ENCODE results near the gene SYDE2.
"Not testable (repeated sequence)": the region's sequence is repeated elsewhere in the genome, so short reads cannot be mapped to it uniquely, and the experiment has no call there.

Gene SYDE2

DNA sequence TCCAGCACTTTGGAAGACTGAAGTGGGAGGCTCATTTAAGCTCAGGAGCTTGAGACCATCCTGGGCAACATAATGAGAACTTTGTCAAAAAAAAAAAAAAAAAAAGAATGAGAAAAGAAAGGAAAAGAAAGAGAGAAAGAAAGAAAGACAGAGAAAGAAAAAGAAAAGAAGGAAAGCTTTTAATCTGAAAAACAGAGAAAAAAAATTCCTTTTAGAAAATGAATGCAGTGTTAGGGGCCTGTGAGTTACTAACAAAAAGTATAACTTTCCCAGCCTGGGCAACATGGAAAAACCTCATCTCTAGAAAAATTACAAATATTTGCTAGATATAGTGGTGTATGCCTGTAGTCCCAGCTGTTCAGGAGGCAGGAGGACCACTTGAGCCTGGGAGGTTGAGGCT lies 15.9 kb upstream of the SYDE2 start:
- DNase-seq, result no peak

DNA sequence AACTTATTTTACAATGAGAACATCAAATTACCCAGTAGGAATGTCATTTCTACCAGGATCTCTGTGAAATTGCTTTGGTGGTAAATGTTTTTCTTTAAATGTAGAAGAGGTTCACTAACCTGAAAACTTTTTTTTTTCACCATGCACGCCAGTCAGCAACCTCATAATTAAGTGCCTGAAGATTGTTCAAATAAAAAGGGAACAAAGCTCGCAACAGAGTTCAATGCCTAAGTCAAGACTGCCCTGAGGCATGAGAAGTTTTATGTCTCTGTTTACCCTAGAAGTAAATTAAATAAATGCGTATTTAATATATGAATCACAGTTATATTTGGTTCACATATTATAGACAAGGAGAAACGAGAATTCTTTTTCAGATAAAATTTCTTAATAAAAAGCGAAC lies 13.8 kb upstream of the SYDE2 start:
- DNase-seq, result no peak

DNA sequence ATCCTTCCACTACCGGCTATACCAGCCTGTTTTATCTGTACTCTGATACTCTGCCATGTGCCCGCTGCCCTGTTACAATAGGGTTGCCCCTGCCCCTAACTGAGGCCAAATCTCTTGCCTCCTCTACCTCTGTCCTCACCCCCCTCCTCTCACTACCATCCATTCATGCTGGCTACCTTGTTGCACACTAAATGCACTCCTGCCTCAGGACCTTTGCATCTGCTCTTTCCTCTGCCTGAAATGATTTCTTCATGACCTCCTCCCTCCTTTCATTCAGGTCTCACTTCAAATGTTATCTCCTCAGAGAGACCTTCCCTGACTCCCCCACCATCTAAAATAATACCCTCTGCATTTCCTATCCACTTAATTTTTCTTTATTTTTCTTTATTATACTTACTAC lies 7.7 kb upstream of the SYDE2 start:
- DNase-seq, result no peak

DNA sequence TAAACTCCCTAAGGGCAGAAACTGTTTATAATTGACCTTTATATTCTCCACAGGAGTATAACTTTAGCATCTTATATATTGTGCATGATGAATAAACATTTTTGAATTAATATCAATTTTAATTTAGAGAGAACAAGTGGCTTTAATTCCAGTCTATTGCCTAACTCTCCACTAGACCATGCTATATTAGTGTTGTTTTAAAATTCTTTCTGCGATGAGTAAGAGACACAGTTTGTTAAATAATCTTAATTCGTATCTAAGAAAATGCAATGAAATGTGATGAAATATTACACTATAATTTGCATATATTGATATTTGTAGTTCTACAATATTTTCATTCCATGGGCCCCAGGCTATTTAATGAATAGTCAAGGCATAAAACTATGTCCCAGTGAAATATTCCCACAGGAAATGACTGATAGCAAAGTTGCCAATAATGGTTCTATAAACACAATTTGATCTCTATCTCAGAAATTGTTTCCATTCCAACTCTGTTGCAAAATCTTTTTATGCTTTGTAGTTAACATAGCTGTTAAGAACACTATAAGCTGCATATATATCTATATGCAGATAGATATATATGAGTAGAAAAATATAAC lies 2.9 kb upstream of the SYDE2 start:
- no peak for DNase-seq

DNA sequence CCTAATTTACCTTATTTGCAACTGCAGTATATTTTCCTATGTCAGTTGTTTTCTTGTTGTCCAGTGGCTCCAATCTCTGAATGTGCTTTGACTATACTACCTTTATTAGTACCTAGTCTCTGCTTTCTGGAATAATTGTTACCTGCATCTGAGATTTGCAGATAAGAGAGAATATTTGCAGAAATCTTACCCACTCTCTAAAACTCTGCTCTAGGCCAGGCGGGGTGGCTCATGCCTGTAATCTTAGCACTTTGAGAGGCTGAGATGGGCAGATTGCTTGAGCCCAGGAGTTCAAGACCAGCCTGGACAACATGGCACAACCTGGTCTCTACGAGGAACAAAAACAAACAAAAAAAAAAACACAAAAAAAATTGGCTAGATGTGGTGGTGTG lies 2.0 kb upstream of the SYDE2 start:
- DNase-seq, result no peak

DNA sequence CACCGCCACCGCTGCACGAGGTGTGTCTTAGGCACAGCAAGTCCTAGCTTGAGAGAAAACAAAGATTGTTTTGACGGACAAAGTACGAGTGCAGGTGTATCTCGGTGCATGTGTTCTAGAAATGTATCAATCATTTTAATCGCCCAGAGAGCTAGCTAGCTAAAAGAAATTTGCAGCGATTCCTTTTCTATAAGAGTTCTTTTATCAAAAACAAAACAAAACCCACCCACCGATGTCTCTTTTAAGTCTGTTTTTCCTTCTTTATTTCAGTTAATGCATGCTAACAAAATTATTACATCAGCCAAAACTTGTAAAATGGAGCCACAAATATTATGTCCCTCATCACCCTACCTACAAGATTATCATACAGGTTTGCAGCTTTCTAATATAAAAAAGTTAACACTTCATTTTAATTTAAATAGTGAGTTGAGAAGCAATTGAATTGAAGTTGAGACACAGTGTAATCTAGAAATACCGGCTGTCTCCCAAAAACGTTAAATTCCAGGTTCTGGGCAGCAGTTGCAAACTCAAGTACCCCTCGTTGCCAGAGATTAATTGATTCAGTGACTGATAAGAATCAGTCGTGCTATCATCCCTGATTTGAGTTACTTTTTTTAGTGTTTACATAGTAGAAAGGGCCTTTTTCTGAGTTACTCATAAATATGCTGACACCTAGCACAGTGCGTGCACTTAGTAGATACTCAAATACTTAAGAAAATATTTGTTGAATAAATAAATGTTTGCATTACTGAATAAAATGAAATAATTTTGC lies 1.5 kb upstream of the SYDE2 start:
- no peak for DNase-seq

DNA sequence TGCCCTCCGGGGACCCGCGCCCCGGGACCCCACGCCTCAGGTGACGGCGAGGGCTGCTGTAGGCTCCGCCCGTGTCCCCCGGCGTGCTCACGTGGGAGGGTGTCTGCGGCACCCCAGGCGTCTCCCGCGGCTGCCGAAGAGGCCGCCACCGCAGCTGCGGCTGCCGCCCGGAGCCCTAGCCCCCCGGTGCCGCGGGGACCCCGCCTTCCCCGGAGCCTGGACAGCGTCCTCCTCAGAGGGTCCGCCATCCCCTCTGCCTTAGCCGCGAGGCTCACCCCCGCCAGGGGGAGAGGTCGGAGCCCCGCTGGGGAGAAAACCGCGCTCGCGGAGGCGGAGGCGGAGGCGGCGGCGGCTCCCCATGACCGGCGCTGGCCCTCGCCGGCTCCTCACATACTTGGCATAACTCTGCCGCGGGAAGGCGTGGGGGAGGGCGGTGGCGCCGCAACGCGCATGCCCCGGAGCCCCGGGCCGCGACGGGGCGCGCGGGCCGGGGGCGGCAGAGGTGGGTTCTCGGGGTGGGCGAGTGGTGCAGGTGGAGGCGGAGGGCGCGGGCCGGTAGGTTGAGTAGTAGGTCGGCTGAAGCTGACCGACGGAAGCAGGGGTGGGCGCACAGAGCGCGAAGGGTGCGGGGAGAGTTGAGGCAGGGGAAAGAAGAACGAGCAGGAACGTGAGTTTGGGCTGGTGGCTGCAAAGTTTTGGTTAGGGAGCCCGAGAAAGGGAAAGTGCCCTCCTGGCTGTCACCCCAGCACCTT lies 700 bp upstream of the SYDE2 start:
- no peak for DNase-seq

DNA sequence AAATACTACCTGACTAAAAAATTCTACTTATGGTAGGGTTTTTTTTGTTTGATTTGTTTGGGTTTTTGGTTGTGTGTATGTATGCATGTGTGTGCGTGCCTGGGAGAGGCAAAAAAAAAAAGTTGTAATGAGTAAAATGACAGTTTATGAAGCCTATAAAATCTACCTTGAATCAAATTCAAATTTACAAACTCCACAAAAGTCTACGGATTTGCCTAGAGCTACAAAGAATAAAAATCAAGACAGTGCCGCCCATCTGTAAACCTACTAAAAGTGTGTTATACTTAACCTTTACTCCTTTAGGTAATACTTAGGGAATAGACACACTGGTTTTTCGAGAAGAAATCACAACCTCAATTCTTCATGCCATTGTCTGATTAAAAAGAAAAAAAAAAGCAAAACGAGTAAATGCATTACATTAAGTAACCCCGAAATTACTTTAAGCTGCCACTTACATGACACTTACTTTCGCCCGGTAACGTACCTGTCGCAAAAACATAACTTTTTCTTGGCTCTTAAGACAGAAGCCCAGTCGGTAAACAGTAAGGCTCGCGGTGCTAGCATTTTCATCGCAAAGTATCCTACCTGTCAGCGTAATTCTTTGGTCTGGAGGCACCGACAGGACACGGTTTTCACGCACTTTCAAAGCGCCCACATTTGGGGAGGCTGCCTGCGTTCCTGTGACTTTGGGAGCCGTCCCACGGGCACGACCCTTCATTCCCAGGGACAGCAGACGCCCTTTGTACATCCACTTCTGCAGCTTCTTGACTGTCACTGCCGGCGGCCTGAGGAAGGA lies 951 bp downstream of the SYDE2 start:
- no peak for DNase-seq

DNA sequence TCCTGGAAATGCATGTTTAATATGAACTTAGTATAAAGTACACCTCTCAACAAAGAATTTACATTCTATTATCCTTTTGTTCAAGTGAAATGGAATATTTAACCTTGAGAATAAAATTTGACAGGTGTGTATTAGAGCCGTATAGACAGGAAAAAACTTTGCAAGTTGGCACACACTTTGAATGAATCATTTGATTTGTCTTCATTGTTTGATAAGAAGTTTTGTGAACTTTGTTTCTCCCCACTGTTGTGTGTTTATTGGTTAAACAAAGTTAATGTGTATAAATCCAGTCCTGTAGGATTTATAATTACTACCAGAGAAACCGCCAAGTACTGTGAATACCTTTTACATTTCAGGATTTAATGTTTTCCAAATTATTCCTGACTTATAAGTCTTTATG lies 2.0 kb downstream of the SYDE2 start:
- no peak for DNase-seq

DNA sequence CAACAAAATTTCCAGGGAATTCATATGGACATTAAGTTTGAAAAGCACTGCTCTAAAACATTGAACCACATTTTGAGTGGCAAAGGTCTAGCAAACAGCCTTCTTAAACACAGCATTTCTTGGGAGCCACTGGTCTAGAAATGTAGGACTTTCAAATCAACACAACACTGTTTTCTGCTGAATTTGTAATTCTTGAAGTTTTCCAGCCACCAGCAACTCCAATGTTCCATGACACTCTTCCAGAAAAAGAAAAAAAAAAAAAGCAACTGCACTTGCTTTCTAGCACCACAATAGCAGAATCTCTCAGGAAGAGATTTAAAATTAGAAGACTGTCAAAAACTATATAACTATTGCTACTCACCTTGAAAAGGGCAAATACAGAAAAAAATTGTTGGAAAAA lies 4.5 kb downstream of the SYDE2 start:
- no peak for DNase-seq

DNA sequence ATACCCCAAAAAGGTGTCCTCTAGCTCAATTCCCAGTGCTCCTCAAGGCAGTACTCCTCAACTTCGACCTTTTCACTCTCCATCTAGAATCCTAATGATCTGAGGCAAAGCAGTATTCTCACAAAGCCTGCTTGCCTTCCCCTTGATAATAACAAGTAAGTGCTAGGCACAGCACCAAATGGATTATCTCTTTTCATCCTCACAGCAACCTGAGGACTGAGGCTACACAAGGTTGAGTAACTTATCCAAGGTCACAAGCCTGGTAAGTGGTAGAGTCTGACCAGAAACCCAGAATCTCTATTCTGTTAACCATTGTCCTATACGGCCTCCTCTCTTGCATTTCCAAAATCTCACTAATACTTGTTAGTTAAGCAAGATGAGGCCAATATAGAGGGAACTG lies 5.1 kb downstream of the SYDE2 start:
- DNase-seq, result no peak

DNA sequence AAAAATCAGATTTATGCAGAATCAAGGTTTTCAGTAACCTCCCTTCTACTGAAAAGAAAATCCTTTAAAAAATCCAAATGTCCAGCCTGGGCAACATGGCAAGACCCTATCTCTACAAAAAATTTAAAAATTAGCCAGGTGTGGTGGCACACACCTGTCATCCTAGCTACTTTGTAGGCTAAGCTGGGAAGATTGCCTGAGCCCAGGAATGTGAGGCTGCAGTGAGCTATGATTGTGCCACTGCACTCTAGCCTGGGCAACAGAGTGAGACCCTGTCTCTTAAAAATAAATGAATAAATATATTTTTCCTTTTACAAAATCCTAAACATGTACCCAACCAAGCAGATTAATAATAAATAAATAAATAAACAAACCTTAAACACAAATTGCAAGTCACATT lies 8.7 kb downstream of the SYDE2 start:
- DNase-seq, result not testable (repeated sequence)

DNA sequence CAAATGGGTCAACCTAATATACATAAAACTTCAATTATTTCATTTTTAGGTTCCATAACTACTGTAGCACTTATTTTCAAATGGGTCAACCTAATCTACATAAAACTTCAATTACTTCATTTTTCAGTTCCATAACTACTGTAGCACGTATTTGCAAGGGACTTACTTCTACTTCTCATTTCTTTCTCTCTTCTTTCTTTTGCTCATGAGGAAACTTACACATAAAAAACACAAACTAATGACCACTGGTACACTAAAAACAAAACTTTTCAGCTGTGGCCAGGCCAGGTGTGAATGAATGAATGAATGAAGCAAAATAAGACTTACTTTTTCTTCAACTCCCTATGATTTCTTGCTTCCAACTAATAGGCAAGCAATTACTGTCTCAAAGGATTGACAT lies 11.7 kb downstream of the SYDE2 start:
- DNase-seq, result no peak

DNA sequence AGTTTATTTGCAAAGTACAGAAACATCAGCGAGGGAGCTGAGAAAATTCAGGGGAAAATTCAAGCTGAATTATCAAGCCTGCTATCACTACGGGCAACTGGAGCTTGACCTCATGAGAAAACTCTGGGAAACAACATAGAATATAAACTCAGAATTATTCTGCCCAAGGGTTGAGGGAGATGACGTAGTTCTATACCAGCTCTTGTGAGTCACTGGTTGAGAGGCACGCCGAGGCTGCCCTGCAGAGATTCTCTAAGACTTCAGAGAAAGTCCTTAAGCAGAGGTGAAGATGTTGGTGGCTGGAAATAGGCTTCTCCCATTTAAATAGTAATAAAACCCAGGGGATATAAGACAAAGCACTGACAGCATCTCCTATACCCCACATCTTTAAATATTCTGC lies 12.3 kb downstream of the SYDE2 start:
- no peak for DNase-seq

DNA sequence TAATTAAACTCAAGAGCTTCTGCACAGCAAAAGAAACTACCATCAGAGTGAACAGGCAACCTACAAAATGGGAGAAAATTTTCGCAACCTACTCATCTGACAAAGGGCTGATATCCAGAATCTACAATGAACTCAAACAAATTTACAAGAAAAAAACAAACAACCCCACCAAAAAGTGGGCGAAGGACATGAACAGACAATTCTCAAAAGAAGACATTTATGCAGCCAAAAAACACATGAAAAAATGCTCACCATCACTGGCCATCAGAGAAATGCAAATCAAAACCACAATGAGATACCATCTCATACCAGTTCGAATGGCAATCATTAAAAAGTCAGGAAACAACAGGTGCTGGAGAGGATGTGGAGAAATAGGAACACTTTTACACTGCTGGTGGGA lies 13.8 kb downstream of the SYDE2 start:
- not testable (repeated sequence) for DNase-seq

DNA sequence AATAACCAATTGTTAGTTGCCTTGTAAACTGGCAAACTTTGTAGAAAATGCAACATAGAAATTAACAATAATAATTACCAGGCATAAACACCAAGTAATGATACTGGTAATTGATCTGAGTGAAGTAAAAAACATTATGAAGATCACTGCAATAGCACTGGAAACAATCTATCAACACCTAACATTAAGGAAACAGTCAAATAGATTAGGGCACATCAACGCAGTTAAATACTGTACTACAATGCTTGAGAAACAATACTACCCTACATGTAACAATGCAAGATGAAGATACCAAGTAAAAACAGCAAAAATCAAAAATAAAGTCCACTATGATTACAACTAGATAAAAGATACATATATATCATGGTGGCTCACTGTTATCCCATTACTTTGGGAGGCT lies 16.6 kb downstream of the SYDE2 start:
- no peak for DNase-seq

DNA sequence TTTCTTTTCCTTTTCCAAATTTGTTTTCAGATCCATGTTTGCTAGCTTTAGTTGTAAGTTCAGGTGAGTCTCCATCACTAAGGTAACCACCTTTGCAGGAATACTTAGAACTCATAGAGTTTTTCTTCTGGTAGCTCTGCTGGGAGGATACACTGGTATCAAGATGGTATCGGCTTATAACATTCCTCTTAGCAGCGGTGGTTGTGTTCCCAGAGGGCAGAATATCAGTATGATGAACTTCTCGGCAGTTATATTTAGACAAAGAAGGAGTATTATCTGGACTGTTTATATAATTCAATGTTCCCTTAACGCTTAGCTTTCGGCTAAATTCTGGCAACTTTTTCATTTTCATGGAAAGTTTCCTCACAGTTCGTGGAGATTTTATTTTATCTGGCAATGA lies 18.1 kb downstream of the SYDE2 start:
- DNase-seq, result no peak

DNA sequence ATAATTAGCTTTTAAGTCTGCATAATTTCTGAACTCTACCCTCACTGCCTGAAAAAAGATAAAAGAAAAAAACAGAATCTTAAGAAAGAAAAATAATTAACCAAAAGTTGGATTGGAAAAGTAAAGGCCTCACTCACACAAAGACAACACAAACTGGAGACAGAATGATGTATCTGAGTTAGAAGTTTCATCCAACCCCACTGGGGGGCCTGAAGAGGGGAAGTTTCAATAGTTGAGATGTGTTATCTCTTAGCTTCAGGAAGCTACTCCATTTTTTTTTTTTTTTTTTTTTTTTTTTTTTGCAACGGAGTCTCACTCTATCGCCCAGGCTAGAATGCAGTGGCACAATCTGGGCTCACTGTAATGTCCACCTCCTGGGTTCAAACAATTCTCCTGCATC lies 19.9 kb downstream of the SYDE2 start:
- DNase-seq, result no peak

DNA sequence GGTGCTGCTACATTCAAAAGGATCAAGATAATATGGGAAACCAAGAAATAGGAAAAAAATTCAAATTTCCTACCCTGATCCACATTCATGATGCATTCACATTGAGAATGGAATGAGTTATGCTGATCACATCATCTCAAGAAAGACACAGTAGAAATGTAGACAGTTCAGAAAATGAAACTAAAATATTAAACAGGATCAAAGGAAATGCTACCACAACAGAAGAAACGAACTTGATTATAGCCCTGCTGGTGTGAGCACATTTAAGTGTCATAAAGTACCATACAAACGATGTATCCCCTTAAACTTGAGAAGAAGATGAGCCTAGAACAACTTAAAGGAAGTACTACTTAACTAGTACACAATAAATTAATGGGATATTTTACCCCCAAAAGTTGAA lies 21.3 kb downstream of the SYDE2 start:
- no peak for DNase-seq

DNA sequence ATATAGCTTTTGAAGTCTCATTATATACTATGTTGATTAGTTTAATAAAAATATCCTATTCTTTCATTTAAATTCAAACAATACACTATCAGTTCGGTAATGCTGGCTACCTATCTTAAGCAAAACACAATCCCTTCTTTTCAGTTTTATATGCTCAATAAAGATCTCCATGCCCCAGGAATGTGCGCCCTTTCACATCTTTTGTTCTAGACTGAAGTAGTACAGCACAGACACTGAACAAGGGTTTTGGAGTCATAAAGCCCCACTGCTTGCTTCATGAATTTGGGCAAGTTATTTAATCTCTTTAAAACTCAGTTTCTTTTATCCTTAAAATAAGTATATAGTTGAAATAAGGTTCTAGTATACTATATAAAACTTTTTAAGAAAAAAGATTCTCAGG lies 22.4 kb downstream of the SYDE2 start:
- no peak for DNase-seq

DNA sequence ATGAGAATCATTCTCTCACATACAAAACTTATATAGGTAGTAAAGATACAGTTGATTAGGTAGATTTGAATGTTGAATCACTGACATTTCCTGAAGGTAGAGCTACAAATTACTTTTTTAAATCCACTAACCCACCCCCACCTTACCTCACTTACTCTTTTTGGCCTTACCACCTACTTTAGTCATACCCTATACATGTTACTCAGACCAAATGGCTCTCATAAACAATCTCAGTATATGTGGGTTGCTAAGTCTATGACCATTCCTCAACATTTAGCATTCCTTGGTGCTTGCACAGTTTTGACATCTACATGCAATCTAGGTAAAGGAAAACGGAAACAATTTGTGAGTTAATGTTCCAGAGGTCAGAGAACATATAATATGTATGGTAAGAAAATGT lies 26.3 kb downstream of the SYDE2 start:
- no peak for DNase-seq

DNA sequence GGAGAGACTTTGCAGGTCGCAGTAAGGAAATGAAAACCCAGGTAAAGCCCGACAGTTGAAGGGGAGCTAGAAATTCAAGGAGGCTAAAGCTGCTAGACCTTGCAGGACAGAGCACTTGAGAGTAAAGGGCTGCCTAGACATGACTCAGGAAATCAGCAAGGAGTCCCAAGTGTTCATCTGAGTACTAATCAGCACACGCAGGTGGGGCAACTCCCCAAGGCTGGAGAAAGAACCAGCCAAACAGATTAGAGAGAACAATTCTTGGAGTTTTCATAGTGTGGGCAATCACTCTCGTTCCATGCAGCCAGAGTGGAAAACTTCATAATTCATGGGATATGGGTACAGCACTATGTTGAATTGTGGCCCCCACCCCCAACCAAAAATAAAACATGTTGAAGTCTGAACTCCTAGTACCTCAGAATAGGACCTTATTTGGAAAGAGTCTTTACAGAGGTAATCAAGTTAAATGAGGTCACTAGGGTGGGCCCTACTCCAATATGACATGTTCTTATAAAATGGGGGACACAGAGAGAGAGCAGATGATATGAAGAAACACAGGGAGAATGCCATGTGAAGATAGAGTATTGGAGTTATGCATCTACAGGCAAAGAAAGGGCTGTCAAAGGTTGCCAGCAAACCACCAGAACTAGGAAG lies 28.0 kb downstream of the SYDE2 start:
- no peak for DNase-seq

DNA sequence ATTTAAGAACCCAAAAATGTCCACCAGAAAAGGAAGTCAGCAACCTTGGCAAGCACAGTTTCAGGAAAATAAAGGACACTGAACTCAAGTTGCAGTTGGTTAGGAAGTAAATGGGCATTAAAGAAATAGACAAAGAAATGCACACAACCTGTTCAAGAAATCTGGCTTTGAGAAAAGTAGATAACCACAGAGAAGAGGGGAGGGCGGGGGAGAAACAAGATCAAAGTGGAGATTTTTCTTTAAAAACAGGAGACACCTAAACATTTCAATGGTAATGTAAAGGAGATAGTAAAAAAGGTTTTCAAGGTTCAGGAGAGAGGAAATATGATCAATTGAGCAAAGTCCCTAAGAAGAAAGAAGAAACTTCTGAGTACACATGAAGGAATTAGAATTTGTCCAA lies 29.1 kb downstream of the SYDE2 start:
- no peak for DNase-seq
